ENCODE results near the gene TUBG2.

The TUBG2 gene

GRCh38 chr17:42690596-42690995 is 31.5 kb downstream of the TUBG2 start:
- TF ChIP-seq CTCF (conservative IDR thresholded peaks at IDR 0.05; ENCODE audit: control insufficient read depth, insufficient read depth, low read depth, low read length), result no peak
- H3K4me3 ChIP-seq (ENCODE audit: control insufficient read depth, low read depth, low read length), result no peak overlapping the region
- DNase-seq (ENCODE audit: low read depth), result no peak

GRCh38 chr17:42691021-42691545 is 32.0 kb downstream of the TUBG2 start:
- no peak for TF ChIP-seq CTCF (conservative IDR thresholded peaks at IDR 0.05; ENCODE audit: control insufficient read depth, insufficient read depth, low read depth, low read length)
- DNase-seq (ENCODE audit: low read depth), result no peak
- H3K4me3 ChIP-seq (ENCODE audit: control insufficient read depth, low read depth, low read length), result no peak overlapping the region

GRCh38 chr17:42692489-42692888 is 33.4 kb downstream of the TUBG2 start:
- no peak for TF ChIP-seq CTCF (conservative IDR thresholded peaks at IDR 0.05; ENCODE audit: control insufficient read depth, insufficient read depth, low read depth, low read length)
- H3K4me3 ChIP-seq (ENCODE audit: control insufficient read depth, low read depth, low read length), result no peak overlapping the region
- no peak for DNase-seq (ENCODE audit: low read depth)

GRCh38 chr17:42694524-42694923 is 35.4 kb downstream of the TUBG2 start:
- no peak for DNase-seq (ENCODE audit: low read depth)
- no peak for TF ChIP-seq CTCF (conservative IDR thresholded peaks at IDR 0.05; ENCODE audit: control insufficient read depth, insufficient read depth, low read depth, low read length)
- no peak overlapping the region for H3K4me3 ChIP-seq (ENCODE audit: control insufficient read depth, low read depth, low read length)

DNA sequence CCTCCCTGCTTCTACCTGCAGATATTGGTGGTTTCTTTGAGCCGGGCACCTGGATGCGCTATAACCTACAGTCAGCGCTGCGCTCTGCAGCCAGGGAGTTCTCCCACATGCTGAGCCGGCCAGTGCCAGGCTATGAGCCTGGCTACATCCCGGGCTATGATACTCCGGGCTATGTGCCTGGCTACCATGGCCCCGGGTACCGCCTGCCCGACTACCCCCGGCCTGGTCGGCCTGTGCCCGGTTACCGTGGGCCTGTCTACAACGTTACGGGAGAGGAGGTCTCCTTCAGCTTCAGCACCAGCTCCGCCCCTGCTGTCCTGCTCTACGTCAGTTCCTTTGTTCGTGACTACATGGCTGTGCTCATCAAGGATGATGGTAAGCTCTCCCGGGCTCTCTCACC is 36.4 kb downstream of the TUBG2 start:
- TF ChIP-seq CTCF (conservative IDR thresholded peaks at IDR 0.05; ENCODE audit: control insufficient read depth, insufficient read depth, low read depth, low read length), result no peak
- no peak overlapping the region for H3K4me3 ChIP-seq (ENCODE audit: control insufficient read depth, low read depth, low read length)
- no peak for DNase-seq (ENCODE audit: low read depth)

DNA sequence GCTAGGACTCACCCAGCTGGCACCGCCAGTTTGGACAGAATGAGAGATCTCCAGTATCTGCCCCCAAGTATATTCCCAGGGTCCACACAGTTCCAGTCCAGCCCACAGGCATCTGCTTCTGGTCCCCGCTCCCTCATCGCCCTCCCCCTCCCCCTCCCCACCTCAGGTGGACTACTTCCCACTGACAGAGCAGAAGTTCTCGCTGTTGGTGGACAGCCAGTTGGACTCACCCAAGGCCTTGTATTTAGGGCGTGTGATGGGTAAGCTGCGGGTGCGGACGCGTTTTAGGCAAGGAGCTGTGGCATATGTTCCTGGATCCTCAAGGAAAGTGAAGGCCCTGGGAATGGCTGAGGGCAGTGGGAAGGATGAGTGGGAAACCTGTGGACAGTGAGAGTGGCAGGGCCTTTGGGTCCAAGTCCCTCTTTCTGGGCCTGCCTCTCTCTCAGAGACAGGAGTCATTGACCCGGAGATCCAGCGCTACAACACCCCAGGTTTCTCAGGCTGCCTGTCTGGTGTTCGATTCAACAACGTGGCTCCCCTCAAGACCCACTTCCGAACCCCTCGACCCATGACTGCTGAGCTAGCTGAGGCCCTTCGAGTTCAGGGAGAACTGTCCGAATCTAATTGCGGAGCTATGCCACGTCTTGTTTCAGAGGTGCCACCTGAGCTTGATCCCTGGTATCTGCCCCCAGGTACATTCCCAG is 38.2 kb downstream of the TUBG2 start:
- DNase-seq (ENCODE audit: low read depth), result no peak
- TF ChIP-seq CTCF (conservative IDR thresholded peaks at IDR 0.05; ENCODE audit: control insufficient read depth, insufficient read depth, low read depth, low read length), result no peak
- H3K4me3 ChIP-seq (ENCODE audit: control insufficient read depth, low read depth, low read length), result no peak overlapping the region

Data from fibroblast of mammary gland (primary cell).